GM23338 (cell line): ENCODE data around the gene HIVEP2.

Experiments
- CTCF ChIP-seq, 2 experiments: fragments of 200-600 bp in 1 of 2; sonication (generic) in 1 of 2; conservative IDR thresholded peaks; 2 replicates each; pipeline versions ENCODE4 v1.5.1 to v1.6.1; 2016 to 2017; ENCODE audit warnings: antibody characterized with exemption in 2 of 2, low read depth in 2 of 2, mild to moderate bottlenecking in 2 of 2, moderate library complexity in 1 of 2
- TF ChIP-seq, protein P1 (sequence below): IDR thresholded peaks from 2 replicates; pipeline ENCODE4 v1.6.1; 2016; ENCODE audit warnings: antibody characterized with exemption

GRCh38 chr6:142857796-142858555 is 87.0 kb downstream of the HIVEP2 start:
- TF ChIP-seq CTCF (conservative IDR thresholded peaks at IDR 0.05; ENCODE audit: low read depth in 2 of 2) = no peak
- TF ChIP-seq, protein P1, sequence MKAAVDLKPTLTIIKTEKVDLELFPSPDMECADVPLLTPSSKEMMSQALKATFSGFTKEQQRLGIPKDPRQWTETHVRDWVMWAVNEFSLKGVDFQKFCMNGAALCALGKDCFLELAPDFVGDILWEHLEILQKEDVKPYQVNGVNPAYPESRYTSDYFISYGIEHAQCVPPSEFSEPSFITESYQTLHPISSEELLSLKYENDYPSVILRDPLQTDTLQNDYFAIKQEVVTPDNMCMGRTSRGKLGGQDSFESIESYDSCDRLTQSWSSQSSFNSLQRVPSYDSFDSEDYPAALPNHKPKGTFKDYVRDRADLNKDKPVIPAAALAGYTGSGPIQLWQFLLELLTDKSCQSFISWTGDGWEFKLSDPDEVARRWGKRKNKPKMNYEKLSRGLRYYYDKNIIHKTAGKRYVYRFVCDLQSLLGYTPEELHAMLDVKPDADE = no peak
